NCI-H226 (cell line): ENCODE measurements around the gene TMEM26.

Source experiments
- DNase-seq: peaks from one replicate; pipeline ENCODE4 v3.0.0-alpha.2; 2015

TMEM26 gene

GRCh38 chr10:61452655-61453641 is at the start of gene TMEM26:
TMEM26 (minus strand) TSS chr10:61453381; CDS start chr10:61453081, 300 bp downstream.
- DNase-seq, result no peak

- no peak for DNase-seq
Measured at GRCh38 chr10:61500460-61500859, 47.3 kb upstream of the TMEM26 start.

GRCh38 chr10:61492364-61492995 is 39.3 kb upstream of the TMEM26 start:
- DNase-seq, result no peak

GRCh38 chr10:61487506-61487905 is 34.3 kb upstream of the TMEM26 start:
- peak; percentile 16 for DNase-seq

DNA sequence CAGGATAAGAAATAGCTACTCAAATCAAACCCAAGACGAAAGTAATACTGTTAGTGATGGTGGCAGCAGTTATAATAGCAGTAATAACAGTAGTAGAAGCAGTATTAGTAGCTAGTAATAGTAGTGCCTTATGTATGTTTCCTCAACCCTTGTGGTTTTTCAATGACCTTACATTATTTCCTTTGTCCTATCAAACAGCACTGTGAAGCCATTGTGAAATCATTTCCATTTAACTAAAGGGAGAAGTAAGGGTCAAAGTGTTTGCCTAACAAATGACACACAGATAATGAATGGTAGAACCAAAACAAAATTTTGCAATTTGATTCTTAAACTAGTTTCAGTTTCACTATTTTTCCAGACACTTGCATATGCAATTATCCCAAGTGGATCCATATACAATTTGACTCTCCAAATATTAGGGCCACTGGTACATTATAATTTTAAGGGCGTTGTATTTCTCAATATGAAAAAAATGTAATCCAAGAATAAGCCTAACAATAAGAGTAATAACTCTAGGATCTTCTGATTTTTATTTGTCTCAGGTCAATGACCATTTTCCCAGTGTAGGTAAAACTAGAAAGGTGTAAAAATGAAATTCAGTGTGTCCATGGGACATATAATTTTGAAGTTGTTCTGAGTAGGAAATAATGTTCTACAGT is 33.7 kb upstream of the TMEM26 start:
- DNase-seq, result peak; percentile 7

DNA sequence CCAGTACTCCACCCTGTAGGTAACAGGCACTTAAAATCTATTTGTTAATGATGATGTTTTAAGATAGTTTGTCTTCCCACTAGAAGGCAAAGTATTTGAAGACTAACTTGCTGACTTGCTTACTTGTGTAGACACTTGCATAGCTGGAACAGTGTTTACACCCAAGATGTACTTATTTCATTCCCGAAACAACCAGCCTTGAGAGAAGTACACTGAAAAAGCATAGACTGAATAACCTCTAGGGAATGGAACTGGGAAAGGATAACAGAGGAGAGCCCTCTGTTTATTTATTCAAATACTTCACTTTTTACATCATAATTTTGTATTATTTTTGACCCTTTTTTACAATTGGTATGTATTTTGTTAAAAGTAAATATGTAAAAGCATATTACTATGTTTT is 33.1 kb upstream of the TMEM26 start:
- DNase-seq, result no peak

DNA sequence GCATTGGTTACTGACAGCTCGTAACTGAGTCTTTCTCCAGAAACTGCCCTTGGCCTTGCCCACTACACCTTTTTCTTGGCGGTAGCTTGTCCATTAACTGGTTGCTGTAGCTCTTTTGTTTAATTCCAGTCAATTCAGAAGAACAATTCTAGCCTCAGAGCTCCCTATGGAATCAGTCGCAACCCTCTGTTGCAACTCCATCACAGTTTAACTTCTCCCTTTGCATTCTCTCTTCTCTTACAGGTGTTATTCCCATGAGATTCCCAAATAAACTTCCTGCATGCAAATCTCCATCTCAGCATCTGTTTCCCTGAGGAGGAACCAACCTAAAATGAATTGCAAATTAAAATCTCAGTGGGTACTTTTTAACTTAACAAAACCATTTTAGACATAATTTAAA is 28.4 kb upstream of the TMEM26 start:
- DNase-seq, result no peak

DNA sequence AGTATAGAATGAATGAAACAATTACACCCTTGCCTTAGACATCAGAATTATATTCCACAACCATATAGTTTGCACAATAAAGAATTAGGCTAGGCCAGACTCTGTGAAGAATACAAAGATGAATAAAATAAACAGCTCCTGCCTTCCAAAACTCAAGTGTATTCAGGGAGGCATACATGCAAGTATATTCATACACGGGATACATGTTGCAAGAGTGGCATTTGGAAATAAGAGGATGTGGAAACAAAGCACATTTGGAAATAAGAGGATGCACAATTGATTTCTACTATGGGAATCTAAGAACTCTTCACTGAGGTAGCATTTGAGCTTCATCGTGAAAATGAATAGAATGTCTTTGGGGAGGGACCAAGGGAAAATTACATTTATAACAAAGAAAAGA is 27.0 kb upstream of the TMEM26 start:
- no peak for DNase-seq

DNA sequence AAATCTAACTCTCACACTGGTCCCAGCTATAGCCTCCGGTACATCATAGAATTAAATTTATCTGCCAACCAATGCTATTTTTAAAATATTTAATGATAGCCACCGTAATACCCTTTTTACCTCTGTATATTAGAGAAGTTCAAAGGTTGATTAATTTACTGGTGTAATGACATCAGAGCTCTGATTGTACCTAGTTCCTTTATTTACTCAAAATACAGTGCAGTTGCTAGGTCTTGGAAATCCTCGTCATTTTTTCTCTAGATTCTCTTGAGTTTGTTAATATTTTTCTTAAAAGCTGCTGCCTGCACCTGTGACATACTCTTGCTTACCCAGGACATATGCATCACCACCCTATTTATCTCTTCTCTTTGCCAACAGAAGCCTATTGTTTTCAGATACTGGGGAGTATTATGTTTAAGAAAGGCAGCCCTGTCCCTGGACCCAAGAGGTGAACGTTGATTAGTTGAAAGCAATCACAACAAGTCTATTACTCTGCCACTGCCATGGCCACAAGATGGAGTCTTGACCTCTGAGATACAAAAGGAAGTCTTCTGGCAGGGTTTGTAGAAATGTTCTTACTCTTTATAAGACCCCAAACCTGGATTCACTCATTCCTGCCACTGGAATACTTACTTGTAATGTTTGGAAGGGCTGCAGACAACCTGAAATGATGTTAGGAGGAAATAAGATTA is 25.6 kb upstream of the TMEM26 start:
- DNase-seq, result no peak

GRCh38 chr10:61477451-61477850 is 24.3 kb upstream of the TMEM26 start:
- DNase-seq, result no peak

GRCh38 chr10:61476529-61476928 is 23.3 kb upstream of the TMEM26 start:
- DNase-seq, result no peak

- DNase-seq, result peak; percentile 51
Measured at GRCh38 chr10:61475449-61475873, 22.3 kb upstream of the TMEM26 start.

GRCh38 chr10:61472090-61472674 is 19.0 kb upstream of the TMEM26 start:
- DNase-seq, result no peak

GRCh38 chr10:61471491-61471890 is 18.3 kb upstream of the TMEM26 start:
- DNase-seq, result no peak

GRCh38 chr10:61470740-61471139 is 17.6 kb upstream of the TMEM26 start:
- no peak for DNase-seq

GRCh38 chr10:61465901-61466632 is 12.9 kb upstream of the TMEM26 start:
- DNase-seq, result peak; percentile 13

- no peak for DNase-seq
Measured at GRCh38 chr10:61465171-61465496, 12.0 kb upstream of the TMEM26 start.

- DNase-seq, result peak; percentile 49
Measured at GRCh38 chr10:61464461-61465170, 11.4 kb upstream of the TMEM26 start.

GRCh38 chr10:61463035-61463909 is 10.1 kb upstream of the TMEM26 start:
- no peak for DNase-seq

DNA sequence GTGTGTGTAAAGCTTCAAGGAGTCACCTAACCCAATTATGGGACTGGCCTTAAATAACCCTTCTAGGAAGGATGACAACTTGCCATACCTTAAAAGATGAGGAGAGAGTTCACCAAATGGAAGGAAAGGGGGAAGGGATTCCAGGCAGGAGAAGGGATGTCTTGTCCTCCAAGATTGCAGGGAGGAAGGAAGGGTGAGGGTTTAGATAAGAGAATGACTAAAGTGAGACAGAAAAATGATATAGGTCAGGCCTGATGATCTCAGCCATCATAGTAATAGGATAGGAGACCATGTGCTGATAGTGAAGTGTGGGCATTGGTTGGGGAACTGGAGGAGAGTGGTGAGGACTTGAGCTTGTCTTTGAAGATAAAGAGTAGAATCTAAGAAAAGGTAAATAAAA is 7.7 kb upstream of the TMEM26 start:
- peak; percentile 74 for DNase-seq
